Suppressor macrophage (primary cell): ENCODE measurements around the gene DPCD.

Experiments
- DNase-seq, 4 experiments: peaks; one replicate each; pipeline ENCODE4 v3.0.0-alpha.2; 2020 to 2022

The DPCD gene

DNA sequence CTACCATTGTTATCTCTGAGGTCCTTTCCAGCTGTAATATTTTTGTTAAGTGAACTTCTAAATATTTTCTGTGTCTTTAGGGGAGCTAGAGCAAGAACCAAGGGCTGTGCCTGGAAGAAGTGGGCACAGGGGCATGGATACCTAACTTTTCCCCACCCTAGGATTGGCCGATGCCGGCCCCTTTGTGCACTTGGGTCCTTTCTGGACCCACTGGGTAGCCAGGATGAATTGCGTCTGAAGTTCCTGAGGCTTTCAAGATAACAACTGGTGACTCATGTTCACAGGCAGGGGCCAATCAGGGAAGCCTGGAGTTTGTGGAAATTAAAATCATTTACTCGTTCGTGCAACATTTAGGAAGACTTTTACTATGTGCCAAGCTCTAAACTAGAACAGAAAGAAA lies 758 bp downstream of the DPCD start:
- no peak for DNase-seq

DNA sequence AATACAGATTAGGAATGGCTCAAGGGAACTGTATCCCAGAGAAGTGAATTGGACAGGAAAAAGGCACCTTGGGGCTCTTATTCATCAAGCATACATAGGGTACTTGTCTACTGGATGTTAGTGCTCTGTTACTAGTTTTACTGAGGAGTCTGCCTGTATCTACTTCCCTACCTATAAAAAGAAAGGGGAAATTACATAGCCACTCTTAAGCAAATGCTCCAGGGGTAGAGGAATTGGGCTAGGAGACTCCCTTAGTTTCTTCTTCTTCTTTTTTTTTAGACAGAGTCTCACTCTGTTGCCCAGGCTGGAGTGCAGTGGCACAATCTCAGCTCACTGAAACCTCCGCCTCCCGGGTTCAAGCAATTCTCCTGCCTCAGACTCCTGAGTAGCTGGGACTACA lies 5.2 kb downstream of the DPCD start:
- peak; percentile 50 to 84 (median 73) for DNase-seq

DNA sequence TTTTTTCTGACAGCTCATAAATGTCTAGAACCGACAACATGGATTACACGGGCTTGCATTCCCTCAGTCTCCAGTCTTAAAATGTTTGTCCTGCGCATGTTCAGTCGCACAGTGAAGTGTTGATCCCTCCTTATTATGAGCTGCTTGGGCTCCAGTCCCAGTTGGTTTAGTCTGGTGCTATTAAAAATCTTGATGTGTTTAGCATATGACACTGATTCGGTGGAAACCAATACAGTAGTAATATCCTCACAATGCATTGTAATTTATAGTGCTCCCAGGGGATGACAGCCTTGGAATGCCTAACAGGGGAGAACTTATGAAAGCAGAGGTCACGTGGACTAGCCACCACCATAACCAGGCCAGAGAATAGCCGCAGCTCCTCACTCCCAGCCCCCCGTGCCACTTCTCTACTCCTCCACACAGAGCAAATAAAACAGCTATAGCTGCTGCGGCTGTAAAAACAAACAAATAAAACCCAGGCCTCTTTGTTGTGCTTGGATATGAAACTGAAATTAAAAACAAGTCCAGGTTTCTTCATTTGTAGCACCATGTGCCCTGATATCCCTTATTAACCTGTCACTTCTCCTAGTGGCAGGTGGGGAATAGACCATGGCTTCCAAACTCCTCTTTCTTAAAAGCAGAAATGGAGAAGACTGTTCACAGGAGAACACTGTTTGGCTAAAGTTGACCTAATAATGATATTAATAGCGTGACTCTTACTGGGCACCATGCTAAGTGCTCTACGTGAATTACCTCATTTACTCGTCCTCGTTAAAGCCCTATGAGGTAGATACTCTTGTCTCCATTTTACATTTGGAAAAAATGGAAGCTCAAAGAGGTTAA lies 7.7 kb downstream of the DPCD start:
- no peak for DNase-seq

DNA sequence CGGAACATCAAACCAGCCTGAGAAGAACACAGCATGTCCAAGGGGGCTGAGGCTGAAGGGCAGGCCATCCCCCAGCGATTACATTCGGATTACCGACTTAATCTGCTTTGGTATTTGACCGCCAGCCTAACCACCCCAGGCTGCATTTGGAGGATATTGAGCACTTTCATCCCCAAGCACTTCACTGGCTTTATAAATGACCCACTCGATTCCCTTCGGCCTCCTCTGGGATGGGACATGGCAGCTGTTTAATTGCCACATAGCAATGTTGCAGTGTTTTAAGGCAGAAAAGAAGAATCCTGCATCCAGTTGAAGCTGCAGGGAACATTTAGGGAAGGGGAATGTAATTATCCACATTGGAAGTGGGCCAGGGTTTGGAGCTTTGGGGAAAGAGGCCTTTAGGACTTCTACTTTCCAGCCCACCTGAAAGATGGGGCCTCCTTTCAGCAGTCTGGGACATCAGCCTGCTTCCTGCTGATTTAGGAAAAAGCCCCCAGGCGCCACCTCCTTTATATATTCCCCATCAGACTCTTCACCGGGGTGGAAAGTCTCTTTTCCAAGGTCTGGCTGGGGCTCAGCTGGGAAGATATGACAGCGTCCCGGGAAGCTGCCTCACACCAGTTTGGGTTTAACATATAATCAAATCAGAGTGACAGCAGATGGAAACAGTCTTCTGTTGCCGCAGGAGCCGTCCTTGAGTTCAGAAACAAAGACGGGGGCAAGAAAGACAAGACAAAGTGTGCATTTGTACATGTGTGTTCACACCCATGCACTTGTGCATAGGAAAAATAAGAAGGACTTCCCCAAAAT lies 9.2 kb downstream of the DPCD start:
- no peak for DNase-seq

DNA sequence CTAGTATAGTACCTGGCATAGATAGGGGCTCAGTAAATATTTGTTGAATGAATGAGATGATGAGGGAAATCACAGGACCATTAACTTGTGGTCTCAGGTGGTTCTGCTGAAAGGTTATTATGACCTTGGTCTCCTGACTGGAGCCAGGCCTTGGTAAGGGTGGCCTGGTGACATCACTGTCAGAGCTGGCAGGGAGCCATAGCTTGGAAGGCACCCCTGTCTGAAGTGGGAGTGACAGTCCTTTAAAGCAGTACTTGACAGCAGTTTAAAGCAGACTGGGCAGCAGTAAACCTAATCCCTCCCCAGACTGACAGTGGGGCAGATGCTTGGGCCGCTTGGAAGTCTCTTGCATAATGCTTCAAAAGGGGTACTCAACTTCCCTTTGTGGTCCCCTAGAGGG lies 13.4 kb downstream of the DPCD start:
- DNase-seq = peak in 1 of 4 experiments; percentile 5

DNA sequence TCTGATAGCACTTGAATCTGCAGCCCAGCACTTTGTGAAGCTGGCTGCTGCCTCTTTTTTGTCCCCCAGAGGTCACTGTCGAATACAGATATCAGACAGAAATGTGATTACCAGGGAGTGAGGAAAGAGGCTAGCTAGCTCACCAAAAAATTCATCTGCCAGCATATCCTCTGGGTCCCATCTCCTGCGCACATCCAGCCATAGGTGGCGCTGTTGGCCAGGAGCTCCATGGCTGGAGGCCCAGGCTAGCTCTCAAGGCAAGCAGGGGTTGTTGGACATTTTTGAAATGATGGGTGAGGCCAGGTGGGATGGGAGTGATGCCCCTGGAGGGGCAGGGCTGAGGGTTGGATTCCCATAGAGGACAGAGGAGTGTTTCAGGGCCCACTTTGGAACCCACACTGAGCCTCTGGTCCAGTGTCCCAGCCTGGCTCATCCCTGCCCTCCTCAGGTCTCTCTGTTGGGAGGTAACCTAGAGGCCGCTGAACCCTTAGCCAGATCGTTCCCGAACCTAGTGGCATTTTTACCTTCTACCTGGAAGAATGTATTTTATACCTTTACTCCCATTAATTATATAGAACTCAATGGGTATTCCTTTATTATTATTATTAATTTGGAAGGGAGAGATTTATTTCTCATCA lies 14.8 kb downstream of the DPCD start:
- DNase-seq = peak; percentile 72 to 80 (median 79)

DNA sequence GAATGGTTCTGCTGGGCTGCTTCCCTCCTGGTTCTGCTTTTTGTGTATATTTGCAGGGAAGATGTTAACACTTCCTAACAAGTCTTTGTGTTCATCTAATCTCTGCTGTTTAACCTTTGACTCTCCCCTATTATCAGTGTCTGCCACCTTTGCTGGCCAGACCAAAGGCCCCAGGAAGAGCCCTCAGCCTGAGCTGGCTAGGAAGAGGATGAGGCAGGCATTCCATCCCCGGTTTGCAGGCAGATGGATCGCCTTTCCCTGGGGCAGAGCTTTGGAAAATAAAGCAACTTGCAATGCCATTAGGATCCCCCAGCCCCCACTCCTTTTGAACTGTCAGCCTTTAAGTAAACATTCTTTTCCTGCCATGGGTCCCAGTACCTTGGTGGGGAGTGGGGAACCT lies 19.0 kb downstream of the DPCD start:
- DNase-seq = no peak

DNA sequence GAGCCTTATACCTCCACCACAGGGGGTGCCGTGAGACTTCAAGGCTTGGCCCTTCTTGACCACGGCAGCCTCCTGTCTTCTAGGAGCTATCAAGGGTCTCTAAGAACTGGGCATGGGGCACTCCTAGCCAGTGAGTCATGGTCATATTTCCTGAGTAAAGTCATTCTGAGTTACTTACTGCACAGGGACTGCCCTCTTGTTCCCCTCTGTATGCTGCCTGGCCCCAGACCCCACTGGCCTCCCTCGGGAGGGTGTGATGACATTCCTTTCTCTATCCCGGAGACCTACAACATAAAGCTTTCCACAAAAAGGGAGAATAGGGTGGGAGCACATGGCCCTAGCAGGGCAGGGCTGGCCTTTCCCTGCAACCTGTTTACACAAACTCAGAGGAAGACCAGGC lies 21.4 kb downstream of the DPCD start:
- peak in 3 of 4 experiments; percentile 21 to 27 (median 22) for DNase-seq

DNA sequence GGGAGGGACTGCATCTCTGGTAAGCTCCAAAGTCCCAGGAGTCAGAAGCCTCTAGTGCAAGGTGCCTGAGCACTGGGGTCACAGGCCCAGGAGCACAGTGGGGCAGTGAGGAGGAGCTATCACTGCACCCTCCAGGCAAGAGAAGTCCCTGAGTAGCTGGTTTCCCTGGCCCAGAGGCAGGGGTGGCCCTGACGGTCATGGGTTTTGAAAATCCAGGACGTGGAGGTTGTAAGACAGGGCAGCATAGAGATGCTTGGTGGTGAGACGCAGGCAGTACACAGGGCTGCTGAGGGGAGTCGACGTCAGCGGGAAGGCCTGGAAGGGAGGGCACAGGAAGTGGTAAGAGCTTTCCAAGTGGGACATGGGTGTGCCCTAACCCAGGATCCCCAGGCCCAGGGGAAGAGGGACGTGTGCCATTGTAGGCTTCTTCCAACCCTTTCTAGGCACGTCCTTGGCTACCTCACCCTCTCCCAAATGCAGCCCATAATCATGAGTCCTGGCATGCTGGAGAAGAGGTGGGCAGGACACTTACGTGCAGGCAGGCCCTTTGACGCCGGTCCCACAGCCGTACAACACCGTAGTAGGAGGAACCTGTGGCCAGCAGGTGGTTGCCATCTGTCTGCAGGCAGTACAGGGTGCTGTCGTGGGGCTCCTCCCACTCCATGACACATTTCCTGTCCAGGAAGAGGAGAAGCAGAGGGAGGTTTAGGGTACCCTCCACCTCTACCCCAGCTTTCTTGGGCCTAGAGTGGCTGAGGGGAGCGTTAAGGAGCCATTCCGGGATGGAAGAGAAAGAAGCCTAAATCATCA lies 23.2 kb downstream of the DPCD start:
- DNase-seq = no peak

DNA sequence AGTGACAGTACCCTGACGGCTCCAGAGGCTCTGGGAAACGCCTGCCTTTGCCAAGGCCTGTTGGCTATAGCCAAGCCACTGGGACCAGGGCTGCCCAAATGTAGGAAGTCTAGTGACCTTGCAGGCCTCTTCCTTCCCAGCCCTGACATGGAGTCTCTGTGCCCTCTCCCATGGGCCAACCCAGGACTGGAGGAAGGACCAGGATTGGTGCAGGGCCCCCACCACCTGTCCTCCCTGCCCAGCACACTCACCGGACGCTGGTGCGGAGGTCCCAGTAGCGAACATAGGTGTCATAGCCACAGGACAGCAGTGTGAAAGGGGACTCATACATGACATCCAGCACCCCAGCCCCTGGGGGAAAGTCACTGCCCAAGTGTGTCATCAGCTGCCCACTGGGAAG lies 24.0 kb downstream of the DPCD start:
- DNase-seq = no peak

DNA sequence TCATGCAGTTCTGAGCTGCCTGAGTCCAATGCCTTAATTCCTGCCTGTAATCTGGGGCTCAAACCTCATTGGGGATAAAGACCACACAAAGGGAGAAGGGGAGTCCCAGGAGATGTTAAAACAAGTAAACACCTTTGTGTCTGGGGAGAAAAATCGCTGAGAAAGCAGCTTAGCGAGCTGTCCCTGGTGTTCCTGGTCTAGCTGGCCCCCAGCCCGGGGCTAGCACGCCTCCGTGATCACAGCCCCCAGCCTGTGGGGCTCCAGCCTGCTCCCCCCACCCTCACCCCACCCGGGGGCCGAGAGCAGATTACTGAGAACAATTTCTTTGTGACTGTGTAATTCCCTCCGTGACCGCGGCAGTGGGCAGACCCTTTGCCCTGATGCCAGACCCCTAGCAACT lies 24.8 kb downstream of the DPCD start:
- no peak for DNase-seq

DNA sequence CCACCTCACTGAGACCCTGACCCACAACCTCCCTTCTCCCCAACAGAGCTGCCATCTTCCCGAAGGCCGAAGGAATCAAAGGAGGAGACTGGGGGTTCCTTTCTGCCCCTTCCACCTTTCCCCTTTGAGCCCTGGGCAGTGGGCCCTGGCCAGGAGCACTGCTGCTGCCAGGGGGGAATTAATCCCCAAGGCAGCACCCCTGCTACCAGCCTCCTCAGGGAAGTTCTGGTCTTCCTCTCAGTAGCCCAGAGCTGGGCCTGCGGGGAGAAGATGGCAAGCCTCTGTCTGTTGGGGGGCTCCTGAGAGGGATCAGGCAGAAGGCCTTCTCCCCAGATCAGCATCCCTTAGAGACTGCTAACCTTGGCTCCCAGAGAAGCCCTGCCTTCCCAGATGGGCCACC lies 25.5 kb downstream of the DPCD start:
- DNase-seq = no peak

DNA sequence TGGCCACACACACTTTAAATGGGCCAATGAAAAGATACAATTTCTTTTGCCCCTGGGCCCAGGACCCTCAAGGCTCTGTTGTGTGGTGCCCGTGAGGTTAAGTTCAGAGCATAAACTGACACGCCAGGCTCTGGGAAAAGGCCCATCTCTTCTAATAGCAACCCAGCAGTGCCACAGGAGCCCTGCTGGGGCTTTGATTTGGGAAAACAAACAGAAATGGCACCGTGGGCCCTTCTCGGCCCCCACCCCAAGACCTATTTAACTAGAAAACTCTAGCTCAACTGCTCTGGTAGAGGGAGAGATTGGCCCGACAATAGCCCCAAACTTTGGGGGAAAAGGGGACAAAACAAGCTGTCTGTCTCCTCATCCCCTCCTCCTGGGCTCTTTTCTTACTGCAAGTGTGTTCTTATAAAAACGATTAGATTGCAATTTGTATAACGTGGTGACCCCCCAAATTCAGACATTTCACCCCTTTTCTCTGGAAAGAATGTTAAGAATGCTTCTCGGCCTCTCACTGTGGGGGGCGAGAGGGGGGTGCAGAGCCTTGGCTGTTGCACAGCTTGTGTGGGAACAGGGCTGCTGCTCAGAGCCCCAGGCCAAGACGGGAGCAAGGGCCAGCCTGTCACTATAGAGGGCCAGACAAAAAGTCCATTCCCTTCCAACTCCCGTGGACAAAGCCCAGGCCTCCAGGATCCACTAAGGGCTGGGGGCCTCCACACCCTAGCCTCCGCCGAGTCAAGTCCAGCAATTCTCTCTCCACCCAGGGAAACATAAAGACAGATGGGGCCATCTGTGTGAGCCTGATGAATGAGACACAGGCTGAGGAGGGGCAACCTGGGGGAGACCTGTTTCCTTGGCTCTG lies 26.8 kb downstream of the DPCD start:
- no peak for DNase-seq

DNA sequence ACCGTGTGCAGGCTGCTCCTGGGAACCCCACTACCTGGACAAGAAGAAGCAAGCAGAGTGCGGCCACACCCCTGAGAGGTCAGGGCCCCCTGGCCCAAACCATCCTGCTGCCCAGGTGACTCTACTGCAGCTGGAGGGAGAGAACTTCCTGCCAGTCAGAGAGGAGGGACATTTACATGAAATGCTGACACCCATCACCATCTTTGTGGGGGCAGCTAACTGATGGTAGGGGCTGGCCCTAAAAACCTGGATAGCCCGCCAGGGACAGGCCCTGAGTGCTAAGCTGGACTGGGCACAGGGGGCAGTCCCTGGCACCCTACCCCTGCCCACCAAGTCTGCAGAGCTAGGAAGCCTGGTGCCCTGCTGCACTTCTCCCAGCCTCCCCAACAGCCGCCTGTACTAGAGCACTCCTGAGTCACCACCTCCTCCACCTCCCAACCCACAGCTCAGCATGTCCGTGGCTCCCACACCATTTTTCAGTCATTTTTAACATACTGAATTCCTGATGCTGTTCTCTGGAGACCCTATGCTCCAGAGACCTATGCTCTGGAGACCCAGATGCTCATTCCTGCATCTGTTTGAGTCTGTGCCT lies 27.5 kb downstream of the DPCD start:
- no peak for DNase-seq

DNA sequence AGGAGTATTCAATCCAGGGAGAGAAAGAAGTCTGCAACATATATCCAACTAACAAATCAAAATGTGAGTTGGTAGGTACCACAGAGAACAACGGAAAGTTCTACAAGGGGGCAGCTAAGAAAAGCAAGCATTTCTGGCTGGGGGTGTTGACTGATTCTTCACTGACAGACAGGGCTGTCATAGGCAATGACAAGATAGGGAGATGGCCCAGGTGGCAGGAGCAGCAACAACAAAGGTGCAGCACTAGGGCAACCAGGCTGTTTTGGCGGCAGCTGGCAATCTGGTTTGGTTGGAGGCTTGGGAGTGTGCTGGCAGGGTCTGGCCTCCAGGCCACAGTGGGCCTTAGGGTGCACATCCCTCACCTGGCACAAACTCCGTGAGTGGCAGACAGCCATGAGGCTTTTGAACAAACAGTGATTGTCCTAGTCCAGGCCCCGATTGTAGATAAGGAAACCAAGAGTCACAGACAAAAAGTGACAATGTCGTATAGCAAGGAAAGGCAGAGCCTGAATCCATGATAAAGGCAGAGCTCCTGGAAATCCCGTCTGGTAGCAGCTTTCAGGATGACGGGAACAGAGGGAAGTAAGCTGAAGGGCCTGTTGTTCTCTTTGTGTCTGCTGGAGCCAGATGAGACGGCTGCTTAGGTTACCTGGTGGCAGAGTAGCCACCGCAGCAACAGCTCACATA lies 28.4 kb downstream of the DPCD start:
- no peak for DNase-seq

DNA sequence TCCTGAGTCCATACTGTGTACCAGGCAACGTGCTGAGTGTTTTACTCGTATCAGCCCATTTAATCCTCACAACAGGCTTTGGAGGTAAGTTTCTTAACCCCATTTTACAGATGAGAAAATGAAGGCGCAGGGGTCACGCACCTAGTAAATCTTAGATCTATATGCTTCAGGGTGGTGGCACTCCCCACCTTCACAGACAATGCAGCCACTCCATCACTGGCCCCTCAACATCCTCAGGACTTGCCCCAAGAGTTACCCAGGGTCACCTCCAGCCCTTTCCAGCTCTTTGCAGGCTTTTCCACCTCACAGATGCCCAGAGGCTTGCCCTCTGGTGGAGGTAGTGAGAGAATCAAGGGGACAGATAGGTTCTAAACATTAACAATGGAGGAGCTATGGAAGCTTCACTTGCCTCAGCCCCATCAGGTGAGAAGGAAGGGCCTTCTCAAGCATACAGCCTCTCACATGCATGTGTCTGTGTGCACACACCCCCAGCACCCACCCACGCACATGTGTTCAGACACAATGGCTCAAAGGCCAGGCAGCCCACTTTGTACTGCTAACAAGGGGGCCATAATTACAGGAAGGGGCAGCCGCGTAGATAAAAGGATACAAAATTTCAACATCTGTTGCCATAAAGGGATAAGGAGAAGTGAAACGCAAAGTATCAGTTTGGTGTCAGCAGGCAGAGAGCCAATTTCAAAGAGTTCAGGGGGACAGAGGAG lies 29.1 kb downstream of the DPCD start:
- peak; percentile 25 to 53 (median 43) for DNase-seq

DNA sequence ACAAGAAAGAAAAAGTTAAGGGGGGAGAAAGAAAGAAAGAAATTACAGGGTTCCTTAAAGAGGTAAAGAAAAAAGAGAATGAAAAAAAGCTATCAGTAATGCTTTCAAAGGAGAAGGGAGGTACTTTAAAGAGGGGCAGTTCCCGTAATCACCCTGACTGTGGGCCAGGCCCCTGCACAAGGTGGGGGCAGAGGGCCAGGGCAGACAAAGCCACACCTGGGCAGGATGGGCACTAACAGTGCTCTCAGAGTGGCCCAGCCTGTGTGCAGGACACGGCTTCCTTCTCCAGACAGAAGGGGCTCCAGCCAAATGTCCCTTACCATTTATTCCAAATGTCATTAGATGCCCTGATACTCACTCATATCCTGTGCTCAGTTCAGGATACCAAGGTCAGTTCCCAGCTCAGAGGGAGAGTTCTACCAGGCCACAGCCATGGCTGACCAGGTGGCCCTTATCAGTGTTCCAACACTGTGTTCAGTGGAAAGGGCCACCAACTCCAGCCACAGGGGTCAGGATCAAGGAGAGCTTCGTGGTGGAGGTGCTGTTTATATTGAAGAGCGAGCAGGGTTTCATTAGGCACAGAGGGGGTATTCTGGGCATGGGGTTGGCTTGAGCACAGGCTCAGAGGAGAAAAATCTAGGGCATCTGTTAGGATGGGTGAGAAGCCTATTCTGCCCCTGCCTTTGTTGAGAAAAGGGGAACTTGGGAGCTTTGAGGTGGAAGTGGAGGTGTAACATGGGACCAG lies 29.9 kb downstream of the DPCD start:
- DNase-seq = peak in 2 of 4 experiments; percentile 13 to 27

DNA sequence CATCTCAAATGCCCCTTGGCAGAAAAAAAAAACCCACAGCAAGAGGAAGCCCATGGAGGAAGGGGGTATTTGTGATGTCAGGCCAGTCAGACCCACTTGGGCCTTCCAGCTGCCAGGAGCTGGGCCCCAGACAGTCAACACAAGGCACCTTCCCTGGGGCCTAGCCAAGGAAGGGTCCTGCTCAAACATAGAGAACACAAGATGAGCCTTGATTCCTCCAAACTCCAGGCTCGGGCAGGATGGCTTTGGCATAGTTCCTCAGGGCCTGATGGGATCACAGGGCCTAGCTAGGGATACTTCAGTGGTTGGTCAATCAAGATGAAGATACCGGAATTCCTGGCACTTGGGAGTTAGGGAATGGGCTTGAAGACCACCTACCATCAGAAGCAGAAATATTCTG lies 30.8 kb downstream of the DPCD start:
- no peak for DNase-seq

DNA sequence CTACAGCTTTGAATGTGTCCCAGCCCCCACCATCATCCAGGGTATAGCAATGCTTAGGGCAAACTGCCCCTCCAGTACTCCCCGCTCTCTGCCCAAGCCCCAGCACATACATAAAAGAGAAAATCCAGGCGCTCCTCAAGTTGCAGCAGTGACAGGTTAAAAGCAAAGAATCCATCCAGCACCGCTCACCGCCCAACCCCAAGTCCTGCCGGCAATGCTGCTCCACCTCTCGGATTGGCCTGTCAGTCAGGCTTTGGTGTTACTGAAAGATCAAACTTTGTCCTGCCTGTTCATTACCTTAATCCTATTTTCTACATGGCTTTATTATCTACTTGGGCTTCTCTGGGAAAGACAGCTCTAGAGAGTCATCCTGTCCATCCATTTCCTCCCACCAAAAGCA lies 31.9 kb downstream of the DPCD start:
- DNase-seq = no peak
